Mesenchymal stem cell (in vitro differentiated cells and primary cell): ENCODE measurements around the gene SLCO2B1.
A peak's percentile ranks its signal among the peaks of the same experiment; 100 is the strongest.

Source experiments
- DNase-seq: peaks from one replicate; pipeline ENCODE4 v3.0.0-alpha.2; 2013
- H2AFZ ChIP-seq: one replicate; pipeline ENCODE4 v1.6.1; 2013; ENCODE audit warnings: low read depth, mild to moderate bottlenecking, control low read depth, inconsistent platforms, low read length, moderate library complexity
- H2AK5ac ChIP-seq: 2 replicates; pipeline ENCODE4 v1.6.1; 2013; ENCODE audit warnings: low read length, moderate library complexity, mild to moderate bottlenecking, inconsistent platforms; ENCODE audit not compliant: severe bottlenecking
- H2BK120ac ChIP-seq: one replicate; pipeline ENCODE4 v1.6.1; 2013; ENCODE audit warnings: low read depth, mild to moderate bottlenecking, inconsistent platforms, low read length, moderate library complexity
- H2BK12ac ChIP-seq, 2 experiments: one replicate each; pipeline ENCODE4 v1.6.1; 2013; ENCODE audit warnings: inconsistent platforms in 2 of 2, low read length in 2 of 2, mild to moderate bottlenecking in 2 of 2, moderate library complexity in 2 of 2, control low read depth in 1 of 2
- H2BK15ac ChIP-seq: one replicate; pipeline ENCODE4 v1.6.1; 2013; ENCODE audit warnings: mild to moderate bottlenecking, low read depth, inconsistent platforms; ENCODE audit not compliant: poor library complexity, severe bottlenecking
- H2BK5ac ChIP-seq: 2 replicates; pipeline ENCODE4 v1.6.1; 2013; ENCODE audit warnings: low read depth, mild to moderate bottlenecking, low read length, control low read depth, inconsistent platforms; ENCODE audit not compliant: poor library complexity, severe bottlenecking
- H3K14ac ChIP-seq, 2 experiments: one replicate each; pipeline ENCODE4 v1.6.1; 2013; ENCODE audit warnings: inconsistent platforms in 2 of 2, low read length in 2 of 2, control low read depth in 1 of 2, mild to moderate bottlenecking in 1 of 2, moderate library complexity in 1 of 2
- H3K18ac ChIP-seq, 2 experiments: one replicate each; pipeline ENCODE4 v1.6.1; 2013; ENCODE audit warnings: inconsistent platforms in 2 of 2, low read length in 2 of 2, control low read depth in 1 of 2, low read depth in 1 of 2, mild to moderate bottlenecking in 1 of 2
- H3K23ac ChIP-seq, 2 experiments: one replicate each; pipeline ENCODE4 v1.6.1; 2013; ENCODE audit warnings: inconsistent platforms in 2 of 2, low read length in 2 of 2, mild to moderate bottlenecking in 2 of 2, moderate library complexity in 2 of 2, control low read depth in 1 of 2
- H3K27ac ChIP-seq: 2 replicates; pipeline ENCODE4 v1.5.1; 2013; ENCODE audit warnings: mild to moderate bottlenecking, moderate library complexity, low read length, control low read depth, inconsistent platforms; ENCODE audit not compliant: poor library complexity, severe bottlenecking
- H3K27me3 ChIP-seq, 2 experiments: 2 replicates each; pipeline versions ENCODE4 v1.6.1 to v1.7.0; 2013; ENCODE audit warnings: low read length in 2 of 2, mild to moderate bottlenecking in 2 of 2, moderate library complexity in 2 of 2, control low read depth in 1 of 2, inconsistent platforms in 1 of 2; ENCODE audit not compliant: control insufficient read depth in 1 of 2, insufficient read depth in 1 of 2
- H3K36me3 ChIP-seq, 2 experiments: 2 replicates each; pipeline versions ENCODE4 v1.6.1 to v1.7.0; 2013; ENCODE audit warnings: low read length in 2 of 2, control low read depth in 1 of 2, inconsistent platforms in 1 of 2, low read depth in 1 of 2, mild to moderate bottlenecking in 1 of 2; ENCODE audit not compliant: insufficient read depth in 2 of 2, control insufficient read depth in 1 of 2
- H3K4ac ChIP-seq, 2 experiments: one replicate each; pipeline ENCODE4 v1.6.1; 2013; ENCODE audit warnings: inconsistent platforms in 2 of 2, low read length in 2 of 2, mild to moderate bottlenecking in 2 of 2, moderate library complexity in 2 of 2, control low read depth in 1 of 2, low read depth in 1 of 2
- H3K4me1 ChIP-seq: 2 replicates; pipeline ENCODE4 v1.6.1; 2013; ENCODE audit warnings: low read depth, low read length, control low read depth; ENCODE audit not compliant: control insufficient read depth, insufficient read depth
- H3K4me2 ChIP-seq: 2 replicates; pipeline ENCODE4 v1.6.1; 2013; ENCODE audit warnings: low read length, mild to moderate bottlenecking, inconsistent platforms; ENCODE audit not compliant: poor library complexity, severe bottlenecking
- H3K4me3 ChIP-seq, 2 experiments: 2 replicates each; pipeline versions ENCODE4 v1.5.1 to v1.7.0; 2013; ENCODE audit warnings: low read length in 2 of 2, mild to moderate bottlenecking in 2 of 2, control low read depth in 1 of 2, low read depth in 1 of 2; ENCODE audit not compliant: insufficient read depth in 1 of 2
- H3K79me1 ChIP-seq: replicated peaks from 2 replicates; pipeline ENCODE4 v1.6.1; 2013; ENCODE audit warnings: mild to moderate bottlenecking, control low read depth, low read length, inconsistent platforms; ENCODE audit not compliant: poor library complexity, severe bottlenecking
- H3K9ac ChIP-seq: 2 replicates; pipeline ENCODE4 v1.7.0; 2013; ENCODE audit warnings: mild to moderate bottlenecking, low read length, moderate library complexity
- H3K9me3 ChIP-seq: 2 replicates; pipeline ENCODE4 v1.7.0; 2013; ENCODE audit warnings: mild to moderate bottlenecking, low read length; ENCODE audit not compliant: control insufficient read depth
- H4K8ac ChIP-seq: one replicate; pipeline ENCODE4 v1.6.1; 2013; ENCODE audit warnings: inconsistent platforms, mild to moderate bottlenecking, low read length, moderate library complexity
- H4K91ac ChIP-seq: one replicate; pipeline ENCODE4 v1.6.1; 2013; ENCODE audit warnings: mild to moderate bottlenecking, low read length, inconsistent platforms
- WGBS: methylation state at CpG from one replicate; pipeline ENCODE4 v1.1.7; 2013; ENCODE audit warnings: mixed read lengths; 5-methylcytosine and 5-hydroxymethylcytosine counted together

The SLCO2B1 gene

GRCh38 chr11:75200531-75200930 is 49.6 kb downstream of the SLCO2B1 start:
- H2AK5ac ChIP-seq, result no peak overlapping the region
- no peak overlapping the region for H4K8ac ChIP-seq
- peaks cover 0 to 71% of the 10 kb centered on the region in 2 experiments for H3K36me3 ChIP-seq
- no peak overlapping the region for H3K27ac ChIP-seq
- H2BK5ac ChIP-seq, result no peak overlapping the region
- DNase-seq, result no peak
- H3K4me1 ChIP-seq, result peaks cover 10% of the 10 kb centered on the region
- no peak overlapping the region for H2BK15ac ChIP-seq
- H3K14ac ChIP-seq, result no peak overlapping the region
- no peaks in the 10 kb centered on the region for H3K9me3 ChIP-seq
- H2BK12ac ChIP-seq, result no peak overlapping the region
- WGBS, result 75% methylated on average over 2 of the region's 2 CpGs
- no peaks in the 10 kb centered on the region for H3K79me1 ChIP-seq
- no peak overlapping the region for H3K4me3 ChIP-seq
- no peak overlapping the region for H4K91ac ChIP-seq
- H3K4ac ChIP-seq, result no peak overlapping the region
- no peak overlapping the region for H3K9ac ChIP-seq
- H2BK120ac ChIP-seq, result no peak overlapping the region
- no peak overlapping the region for H3K4me2 ChIP-seq
- no peak overlapping the region for H2AFZ ChIP-seq
- no peak overlapping the region for H3K18ac ChIP-seq
- no peak overlapping the region for H3K23ac ChIP-seq
- H3K27me3 ChIP-seq, result peaks cover 0 to 52% of the 10 kb centered on the region in 2 experiments

- 63% methylated on average over 2 of the region's 3 CpGs for WGBS
- Histone ChIP-seq H3K36me3 (peaks cover 0 to 60% of the 10 kb centered on the region in 2 experiments), H3K9me3 (no peaks in the 10 kb centered on the region), H3K27ac (no peak overlapping the region), H4K8ac (no peak overlapping the region), H3K14ac (no peak overlapping the region), H3K4me2 (no peak overlapping the region), H2BK12ac (no peak overlapping the region), H2BK120ac (no peak overlapping the region), H3K79me1 (no peaks in the 10 kb centered on the region), H3K18ac (no peak overlapping the region), H3K27me3 (peaks cover 0 to 54% of the 10 kb centered on the region in 2 experiments), H2BK5ac (no peak overlapping the region), H3K4ac (no peak overlapping the region), H4K91ac (no peak overlapping the region), H2AFZ (no peak overlapping the region), H3K4me3 (no peak overlapping the region), H2BK15ac (no peak overlapping the region), H3K23ac (no peak overlapping the region), H2AK5ac (no peak overlapping the region), H3K9ac (no peak overlapping the region), H3K4me1 (peaks cover 8% of the 10 kb centered on the region)
- DNase-seq, result no peak
These were observed 50.9 kb downstream of the SLCO2B1 start for GRCh38 chr11:75201771-75202170.

- Histone ChIP-seq H3K4me3 (no peak overlapping the region), H3K4me1 (peaks cover 8% of the 10 kb centered on the region), H2BK12ac (no peak overlapping the region), H3K36me3 (peaks cover 0 to 59% of the 10 kb centered on the region in 2 experiments), H2AK5ac (no peak overlapping the region), H3K9me3 (no peaks in the 10 kb centered on the region), H4K91ac (no peak overlapping the region), H2AFZ (no peak overlapping the region), H3K14ac (no peak overlapping the region), H3K18ac (no peak overlapping the region), H3K23ac (no peak overlapping the region), H3K27ac (no peak overlapping the region), H3K79me1 (no peaks in the 10 kb centered on the region), H2BK120ac (no peak overlapping the region), H3K4ac (no peak overlapping the region), H3K9ac (no peak overlapping the region), H3K4me2 (no peak overlapping the region), H3K27me3 (peaks cover 0 to 58% of the 10 kb centered on the region in 2 experiments), H2BK5ac (no peak overlapping the region), H2BK15ac (no peak overlapping the region), H4K8ac (no peak overlapping the region)
- 80% methylated on average over 6 of the region's 6 CpGs for WGBS
- no peak for DNase-seq
These were observed 51.3 kb downstream of the SLCO2B1 start for GRCh38 chr11:75202195-75202594.

- H2BK120ac ChIP-seq, result no peak overlapping the region
- peak overlapping the region in 1 of 2 experiments; percentile 26 for H3K14ac ChIP-seq
- no peak overlapping the region for H4K8ac ChIP-seq
- H3K18ac ChIP-seq, result no peak overlapping the region
- H2AFZ ChIP-seq, result no peak overlapping the region
- no peaks in the 10 kb centered on the region for H3K79me1 ChIP-seq
- WGBS, result 87% methylated on average over 13 of the region's 13 CpGs
- H3K27ac ChIP-seq, result no peak overlapping the region
- no peak overlapping the region for H3K9ac ChIP-seq
- no peaks in the 10 kb centered on the region for H3K9me3 ChIP-seq
- no peak for DNase-seq
- peaks cover 6% of the 10 kb centered on the region for H3K4me1 ChIP-seq
- H3K36me3 ChIP-seq, result peaks cover 0 to 51% of the 10 kb centered on the region in 2 experiments
- H3K4me2 ChIP-seq, result no peak overlapping the region
- no peak overlapping the region for H2BK15ac ChIP-seq
- no peak overlapping the region for H2BK5ac ChIP-seq
- no peak overlapping the region for H4K91ac ChIP-seq
- H3K27me3 ChIP-seq, result peaks cover 9 to 63% of the 10 kb centered on the region in 2 experiments
- no peak overlapping the region for H2AK5ac ChIP-seq
- no peak overlapping the region for H3K4me3 ChIP-seq
- no peak overlapping the region for H2BK12ac ChIP-seq
- no peak overlapping the region for H3K23ac ChIP-seq
- no peak overlapping the region for H3K4ac ChIP-seq
These were observed 52.2 kb downstream of the SLCO2B1 start for GRCh38 chr11:75203138-75203537.
